Measurements from ENCODE around the gene ICAM5. TPM values are rescaled to one million over a fixed set of nuclear protein-coding genes. Genes with fewer than 3 reads are reported as not detected.

Gene ICAM5
- total RNA-seq, 1 experiment from 2014 or later, result 0.56 TPM

GRCh38 chr19:10344780-10345179 lies 55.0 kb downstream of the ICAM5 start:
- no peak for DNase-seq (ENCODE audit: low spot score)

Small RNA genes within 50 kb of the gene (small RNA-seq; reads per million reads assigned to genes)
- gene AC011511.1 (not detected), gene AC011511.4 (not detected)

Other genes with a start within 250 kb of the ICAM5 start
- gene SHFL, start 203.6 kb upstream of the ICAM5 start, total RNA-seq (2014; rRNA removed; shearing (Covaris generic)), result 12.9 and 16.9 TPM in 2 replicates
- 0.34 and 1.6 TPM in 2 replicates for gene ANGPTL6, start 187.3 kb upstream of the ICAM5 start, total RNA-seq (2014; rRNA removed; shearing (Covaris generic))
- gene PPAN, start 183.6 kb upstream of the ICAM5 start, total RNA-seq (2014; rRNA removed; shearing (Covaris generic)), result 90.3 and 97.0 TPM in 2 replicates
- 5.5 and 11.1 TPM in 2 replicates for gene P2RY11, start 178.3 kb upstream of the ICAM5 start, total RNA-seq (2014; rRNA removed; shearing (Covaris generic))
- 288 and 299 TPM in 2 replicates for gene EIF3G, start 170.1 kb upstream of the ICAM5 start, total RNA-seq (2014; rRNA removed; shearing (Covaris generic))
- gene DNMT1, start 95.0 kb upstream of the ICAM5 start, total RNA-seq (2014; rRNA removed; shearing (Covaris generic)), result 105 and 136 TPM in 2 replicates
- gene S1PR2, start 58.6 kb upstream of the ICAM5 start, total RNA-seq (2014; rRNA removed; shearing (Covaris generic)), result 0.91 and 1.4 TPM in 2 replicates
- 201 and 220 TPM in 2 replicates for gene MRPL4, start 37.7 kb upstream of the ICAM5 start, total RNA-seq (2014; rRNA removed; shearing (Covaris generic))
- gene ICAM1, start 18.8 kb upstream of the ICAM5 start, total RNA-seq (2014; rRNA removed; shearing (Covaris generic)), result 4.6 and 4.8 TPM in 2 replicates
- gene ICAM4, start 3.0 kb upstream of the ICAM5 start, total RNA-seq (2014; rRNA removed; shearing (Covaris generic)), result 0.69 TPM in 1 of 2 replicates, not detected in the other
- 0.16 and 0.51 TPM in 2 replicates for gene ZGLP1, start 19.9 kb downstream of the ICAM5 start, total RNA-seq (2014; rRNA removed; shearing (Covaris generic))
- gene FDX2, start 26.1 kb downstream of the ICAM5 start, total RNA-seq (2014; rRNA removed; shearing (Covaris generic)), result 50.2 and 50.9 TPM in 2 replicates
- gene RAVER1, start 43.6 kb downstream of the ICAM5 start, total RNA-seq (2014; rRNA removed; shearing (Covaris generic)), result 35.5 and 45.3 TPM in 2 replicates
- gene ICAM3, start 49.7 kb downstream of the ICAM5 start, total RNA-seq (2014; rRNA removed; shearing (Covaris generic)), result 11.0 and 18.2 TPM in 2 replicates
- 81.1 and 107 TPM in 2 replicates for gene TYK2, start 90.6 kb downstream of the ICAM5 start, total RNA-seq (2014; rRNA removed; shearing (Covaris generic))
- 239 and 271 TPM in 2 replicates for gene CDC37, start 113.6 kb downstream of the ICAM5 start, total RNA-seq (2014; rRNA removed; shearing (Covaris generic))
- gene PDE4A, start 130.6 kb downstream of the ICAM5 start, total RNA-seq (2014; rRNA removed; shearing (Covaris generic)), result 0.16 and 0.36 TPM in 2 replicates
- 99.5 and 114 TPM in 2 replicates for gene KEAP1, start 213.4 kb downstream of the ICAM5 start, total RNA-seq (2014; rRNA removed; shearing (Covaris generic))
- not detected in 2 replicates for gene S1PR5, start 227.5 kb downstream of the ICAM5 start, total RNA-seq (2014; rRNA removed; shearing (Covaris generic))